Cortex of kidney (tissue), 1 donor: ENCODE measurements around the gene PIGQ.

Experiments
- DNase-seq: peaks from one replicate; lab custom pipeline; 2025; lab: John Stamatoyannopoulos, UW

PIGQ gene

GRCh38 chr16:569445-570254 is at the start of gene PIGQ:
PIGQ (plus strand) TSS chr16:569968; CDS start chr16:574075, 4,107 bp downstream.
- no peak for DNase-seq

GRCh38 chr16:520847-521246 is 48.9 kb upstream of the PIGQ start:
- no peak for DNase-seq

- no peak for DNase-seq
Observed at GRCh38 chr16:521381-522210, 48.2 kb upstream of the PIGQ start.

GRCh38 chr16:522320-523096 is 47.3 kb upstream of the PIGQ start:
- no peak for DNase-seq

- DNase-seq = no peak
Observed at GRCh38 chr16:523097-523741, 46.5 kb upstream of the PIGQ start.

GRCh38 chr16:524274-525040 is 45.3 kb upstream of the PIGQ start:
- DNase-seq = no peak

- DNase-seq = no peak
Observed at GRCh38 chr16:525123-525519, 44.6 kb upstream of the PIGQ start.

GRCh38 chr16:525520-526180 is 44.1 kb upstream of the PIGQ start:
- DNase-seq = no peak

- DNase-seq = no peak
Observed at GRCh38 chr16:526181-527014, 43.4 kb upstream of the PIGQ start.

GRCh38 chr16:527015-527903 is 42.5 kb upstream of the PIGQ start, which contains the start of gene CAPN15:
CAPN15 (plus strand) TSS chr16:527712; CDS start chr16:546839, 19,127 bp downstream.
- DNase-seq = peak; percentile 90

- no peak for DNase-seq
Observed at GRCh38 chr16:528111-529011, 41.4 kb upstream of the PIGQ start.

- no peak for DNase-seq
Observed at GRCh38 chr16:529012-529575, 40.7 kb upstream of the PIGQ start.

GRCh38 chr16:530111-530817 is 39.5 kb upstream of the PIGQ start:
- no peak for DNase-seq

- no peak for DNase-seq
Observed at GRCh38 chr16:531494-532125, 38.2 kb upstream of the PIGQ start.

- DNase-seq = no peak
Observed at GRCh38 chr16:533391-534123, 36.2 kb upstream of the PIGQ start.
